WI38 (cell line): ENCODE data around the gene MUC6.

Experiments used
- H3K4me3 ChIP-seq: 2 replicates; pipeline ENCODE4 v1.5.1; 2011; ENCODE audit warnings: low read depth, mild to moderate bottlenecking, control low read depth, low read length
- TF ChIP-seq, protein P1 (sequence below): IDR thresholded peaks from 2 replicates; pipeline ENCODE4 v1.5.1; 2012; ENCODE audit warnings: low read depth, mild to moderate bottlenecking, control low read depth, low read length

Gene MUC6

GRCh38 chr11:1000357-1001278, 35.9 kb downstream of the MUC6 start:
- TF ChIP-seq, protein P1, sequence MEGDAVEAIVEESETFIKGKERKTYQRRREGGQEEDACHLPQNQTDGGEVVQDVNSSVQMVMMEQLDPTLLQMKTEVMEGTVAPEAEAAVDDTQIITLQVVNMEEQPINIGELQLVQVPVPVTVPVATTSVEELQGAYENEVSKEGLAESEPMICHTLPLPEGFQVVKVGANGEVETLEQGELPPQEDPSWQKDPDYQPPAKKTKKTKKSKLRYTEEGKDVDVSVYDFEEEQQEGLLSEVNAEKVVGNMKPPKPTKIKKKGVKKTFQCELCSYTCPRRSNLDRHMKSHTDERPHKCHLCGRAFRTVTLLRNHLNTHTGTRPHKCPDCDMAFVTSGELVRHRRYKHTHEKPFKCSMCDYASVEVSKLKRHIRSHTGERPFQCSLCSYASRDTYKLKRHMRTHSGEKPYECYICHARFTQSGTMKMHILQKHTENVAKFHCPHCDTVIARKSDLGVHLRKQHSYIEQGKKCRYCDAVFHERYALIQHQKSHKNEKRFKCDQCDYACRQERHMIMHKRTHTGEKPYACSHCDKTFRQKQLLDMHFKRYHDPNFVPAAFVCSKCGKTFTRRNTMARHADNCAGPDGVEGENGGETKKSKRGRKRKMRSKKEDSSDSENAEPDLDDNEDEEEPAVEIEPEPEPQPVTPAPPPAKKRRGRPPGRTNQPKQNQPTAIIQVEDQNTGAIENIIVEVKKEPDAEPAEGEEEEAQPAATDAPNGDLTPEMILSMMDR: no peak
- H3K4me3 ChIP-seq: no peak overlapping the region

- TF ChIP-seq, protein P1: no peak
- no peak overlapping the region for H3K4me3 ChIP-seq
Observed at GRCh38 chr11:999009-999408, 37.5 kb downstream of the MUC6 start.

DNA sequence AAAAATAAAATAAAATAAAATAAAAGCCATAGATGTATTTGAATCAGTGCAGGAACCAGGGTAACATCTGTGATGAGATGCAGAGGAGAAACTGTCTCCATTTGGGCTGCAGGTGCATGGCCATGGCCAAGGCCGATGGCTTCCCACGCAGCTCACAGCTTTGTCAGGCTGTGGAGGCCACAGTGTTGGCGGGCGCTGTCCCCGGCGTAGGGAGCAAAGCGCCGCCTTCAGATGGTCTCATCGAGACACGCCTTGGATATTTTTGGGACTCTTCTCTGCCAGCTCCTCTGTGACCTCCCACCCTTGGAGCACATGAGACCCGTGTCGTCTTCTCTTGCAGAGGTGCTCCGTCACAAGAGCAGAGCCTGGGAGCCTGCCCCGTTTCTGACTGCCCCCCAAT, 38.6 kb downstream of the MUC6 start:
- H3K4me3 ChIP-seq: no peak overlapping the region
- TF ChIP-seq, protein P1: no peak

- no peak overlapping the region for H3K4me3 ChIP-seq
Observed at GRCh38 chr11:996681-997080, 39.8 kb downstream of the MUC6 start.

GRCh38 chr11:995752-996420, 40.6 kb downstream of the MUC6 start:
- H3K4me3 ChIP-seq: no peak overlapping the region
- TF ChIP-seq, protein P1: no peak

More at GRCh38 chr11:996681-997080, 39.8 kb downstream of the MUC6 start:
- TF ChIP-seq, protein P1: no peak

DNA sequence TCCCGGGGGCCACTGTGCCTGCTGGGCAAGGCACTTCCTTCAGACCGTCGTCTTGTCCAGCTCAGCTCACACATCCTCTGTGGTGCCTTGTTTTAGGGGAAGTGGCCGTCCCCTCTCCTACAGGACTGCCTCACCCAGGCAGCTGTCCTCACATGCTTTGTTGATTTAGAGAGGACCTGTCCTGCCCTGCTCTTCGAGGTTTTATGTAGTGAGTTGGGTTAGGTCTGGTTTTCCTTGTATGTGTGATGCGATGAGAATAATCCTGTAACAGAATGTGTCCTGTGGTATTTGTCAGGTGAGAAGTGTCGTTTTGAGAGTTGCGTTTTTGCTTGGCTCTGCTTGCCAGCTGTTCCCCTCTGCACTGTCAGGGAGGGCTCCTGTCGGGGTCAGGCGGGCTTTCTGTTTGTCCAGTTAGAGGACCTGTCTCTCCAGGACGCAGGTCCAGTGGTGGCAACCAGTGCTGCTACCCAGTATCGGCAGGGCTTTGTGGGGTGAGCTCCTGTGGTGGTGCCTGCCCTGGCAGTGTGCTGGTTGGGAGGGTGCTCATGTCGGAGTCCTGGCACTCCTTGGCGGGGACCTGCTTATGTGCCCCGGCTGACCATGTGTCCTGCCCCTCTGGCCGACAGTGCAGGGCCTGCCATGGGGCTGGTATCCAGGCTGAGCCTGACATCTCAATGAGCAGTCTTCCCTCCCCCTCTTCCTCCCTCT, 41.3 kb downstream of the MUC6 start:
- TF ChIP-seq, protein P1: no peak
- no peak overlapping the region for H3K4me3 ChIP-seq
